Measurements from ENCODE around the gene EDA.

The EDA gene

GRCh38 chrX:69900491-69900890 is 284.6 kb downstream of the EDA start:
- Histone ChIP-seq H3K36me3 (replicated peaks in 1 of 2; ENCODE audit: control insufficient read depth in 2 of 2, insufficient read depth in 2 of 2, low read length in 2 of 2) (no peaks in the 10 kb centered on the region), H3K79me1 (ENCODE audit: low read depth, low read length) (no peaks in the 10 kb centered on the region), H3K4ac (ENCODE audit: low read length) (no peak overlapping the region), H3K4me1 (ENCODE audit: control insufficient read depth in 2 of 2, insufficient read depth in 1 of 2, low read depth in 1 of 2, low read length in 2 of 2) (no peaks in the 10 kb centered on the region), H3K18ac (ENCODE audit: low read length) (no peak overlapping the region), H2BK120ac (ENCODE audit: low read depth, low read length) (no peak overlapping the region), H2AFZ (ENCODE audit: low read length) (no peak overlapping the region), H3K9me3 (replicated peaks in 1 of 2; ENCODE audit: control insufficient read depth in 2 of 2, insufficient read depth in 1 of 2, low read depth in 1 of 2, low read length in 2 of 2) (no peaks in the 10 kb centered on the region), H3K4me3 (ENCODE audit: low read length in 2 of 2) (no peak overlapping the region), H3K27me3 (ENCODE audit: control insufficient read depth in 3 of 3, insufficient read depth in 3 of 3, low read depth in 1 of 3, low read length in 3 of 3) (no peaks in the 10 kb centered on the region), H3K23ac (ENCODE audit: low read depth, low read length, poor library complexity) (no peak overlapping the region), H2BK15ac (ENCODE audit: low read length) (no peak overlapping the region), H2BK12ac (ENCODE audit: low read length) (no peak overlapping the region), H3K4me2 (ENCODE audit: insufficient read depth, low read length, poor library complexity, severe bottlenecking) (no peak overlapping the region), H3K9ac (ENCODE audit: low read depth, low read length, poor library complexity) (no peak overlapping the region), H2AK5ac (ENCODE audit: low read depth, low read length) (no peak overlapping the region), H4K8ac (ENCODE audit: low read depth, low read length) (no peak overlapping the region), H4K91ac (ENCODE audit: low read depth, low read length, poor library complexity) (no peak overlapping the region), H3K14ac (ENCODE audit: low read length) (no peak overlapping the region), H2BK5ac (ENCODE audit: low read length) (no peak overlapping the region), H3K27ac (replicated peaks; ENCODE audit: low read length) (no peak overlapping the region)
- no peak for DNase-seq (ENCODE audit: low spot score)
- no CpG with 5 or more reads among the region's 1 CpG for WGBS, 2 donors (ENCODE audit: extremely low coverage in 2 of 2, insufficient read length in 2 of 2, insufficient replicate concordance in 1 of 2)

- H3K18ac ChIP-seq (ENCODE audit: low read length): no peak overlapping the region
- no peaks in the 10 kb centered on the region for H3K9me3 ChIP-seq (replicated peaks in 1 of 2; ENCODE audit: control insufficient read depth in 2 of 2, insufficient read depth in 1 of 2, low read depth in 1 of 2, low read length in 2 of 2)
- no peak overlapping the region for H3K9ac ChIP-seq (ENCODE audit: low read depth, low read length, poor library complexity)
- H3K4me1 ChIP-seq (ENCODE audit: control insufficient read depth in 2 of 2, insufficient read depth in 1 of 2, low read depth in 1 of 2, low read length in 2 of 2): no peaks in the 10 kb centered on the region
- no peaks in the 10 kb centered on the region for H3K36me3 ChIP-seq (replicated peaks in 1 of 2; ENCODE audit: control insufficient read depth in 2 of 2, insufficient read depth in 2 of 2, low read length in 2 of 2)
- no peak overlapping the region for H3K4me3 ChIP-seq (ENCODE audit: low read length in 2 of 2)
- H3K4me2 ChIP-seq (ENCODE audit: insufficient read depth, low read length, poor library complexity, severe bottlenecking): no peak overlapping the region
- no peak overlapping the region for H3K23ac ChIP-seq (ENCODE audit: low read depth, low read length, poor library complexity)
- H2AFZ ChIP-seq (ENCODE audit: low read length): no peak overlapping the region
- H3K27ac ChIP-seq (replicated peaks; ENCODE audit: low read length): no peak overlapping the region
- no peak overlapping the region for H2AK5ac ChIP-seq (ENCODE audit: low read depth, low read length)
- no peak overlapping the region for H3K4ac ChIP-seq (ENCODE audit: low read length)
- no peak for DNase-seq (ENCODE audit: low spot score)
- no peak overlapping the region for H2BK15ac ChIP-seq (ENCODE audit: low read length)
- no peaks in the 10 kb centered on the region for H3K27me3 ChIP-seq (ENCODE audit: control insufficient read depth in 3 of 3, insufficient read depth in 3 of 3, low read depth in 1 of 3, low read length in 3 of 3)
- no peak overlapping the region for H2BK120ac ChIP-seq (ENCODE audit: low read depth, low read length)
- H3K79me1 ChIP-seq (ENCODE audit: low read depth, low read length): no peaks in the 10 kb centered on the region
- no peak overlapping the region for H4K8ac ChIP-seq (ENCODE audit: low read depth, low read length)
- no peak overlapping the region for H2BK12ac ChIP-seq (ENCODE audit: low read length)
- no peak overlapping the region for H3K14ac ChIP-seq (ENCODE audit: low read length)
- H2BK5ac ChIP-seq (ENCODE audit: low read length): no peak overlapping the region
- H4K91ac ChIP-seq (ENCODE audit: low read depth, low read length, poor library complexity): no peak overlapping the region
- no CpG with 5 or more reads among the region's 8 CpGs for WGBS, 2 donors (ENCODE audit: extremely low coverage in 2 of 2, insufficient read length in 2 of 2, insufficient replicate concordance in 1 of 2)
Measured at GRCh38 chrX:69906447-69906846, 290.5 kb downstream of the EDA start.

GRCh38 chrX:69914781-69915180 is 298.9 kb downstream of the EDA start:
- no peaks in the 10 kb centered on the region for H3K4me1 ChIP-seq (ENCODE audit: control insufficient read depth in 2 of 2, insufficient read depth in 1 of 2, low read depth in 1 of 2, low read length in 2 of 2)
- no peak overlapping the region for H3K23ac ChIP-seq (ENCODE audit: low read depth, low read length, poor library complexity)
- no peak overlapping the region for H3K18ac ChIP-seq (ENCODE audit: low read length)
- H3K79me1 ChIP-seq (ENCODE audit: low read depth, low read length): no peaks in the 10 kb centered on the region
- no peaks in the 10 kb centered on the region for H3K9me3 ChIP-seq (replicated peaks in 1 of 2; ENCODE audit: control insufficient read depth in 2 of 2, insufficient read depth in 1 of 2, low read depth in 1 of 2, low read length in 2 of 2)
- no peak overlapping the region for H4K8ac ChIP-seq (ENCODE audit: low read depth, low read length)
- no peak for DNase-seq (ENCODE audit: low spot score)
- H3K27ac ChIP-seq (replicated peaks; ENCODE audit: low read length): no peak overlapping the region
- no peak overlapping the region for H2BK120ac ChIP-seq (ENCODE audit: low read depth, low read length)
- no peak overlapping the region for H3K4ac ChIP-seq (ENCODE audit: low read length)
- no peak overlapping the region for H2AK5ac ChIP-seq (ENCODE audit: low read depth, low read length)
- H4K91ac ChIP-seq (ENCODE audit: low read depth, low read length, poor library complexity): no peak overlapping the region
- no peak overlapping the region for H3K14ac ChIP-seq (ENCODE audit: low read length)
- H3K9ac ChIP-seq (ENCODE audit: low read depth, low read length, poor library complexity): no peak overlapping the region
- H2AFZ ChIP-seq (ENCODE audit: low read length): no peak overlapping the region
- no peak overlapping the region for H2BK12ac ChIP-seq (ENCODE audit: low read length)
- no peaks in the 10 kb centered on the region for H3K36me3 ChIP-seq (replicated peaks in 1 of 2; ENCODE audit: control insufficient read depth in 2 of 2, insufficient read depth in 2 of 2, low read length in 2 of 2)
- no peak overlapping the region for H3K4me3 ChIP-seq (ENCODE audit: low read length in 2 of 2)
- no peak overlapping the region for H2BK15ac ChIP-seq (ENCODE audit: low read length)
- H3K4me2 ChIP-seq (ENCODE audit: insufficient read depth, low read length, poor library complexity, severe bottlenecking): no peak overlapping the region
- no peaks in the 10 kb centered on the region for H3K27me3 ChIP-seq (ENCODE audit: control insufficient read depth in 3 of 3, insufficient read depth in 3 of 3, low read depth in 1 of 3, low read length in 3 of 3)
- H2BK5ac ChIP-seq (ENCODE audit: low read length): no peak overlapping the region

DNA sequence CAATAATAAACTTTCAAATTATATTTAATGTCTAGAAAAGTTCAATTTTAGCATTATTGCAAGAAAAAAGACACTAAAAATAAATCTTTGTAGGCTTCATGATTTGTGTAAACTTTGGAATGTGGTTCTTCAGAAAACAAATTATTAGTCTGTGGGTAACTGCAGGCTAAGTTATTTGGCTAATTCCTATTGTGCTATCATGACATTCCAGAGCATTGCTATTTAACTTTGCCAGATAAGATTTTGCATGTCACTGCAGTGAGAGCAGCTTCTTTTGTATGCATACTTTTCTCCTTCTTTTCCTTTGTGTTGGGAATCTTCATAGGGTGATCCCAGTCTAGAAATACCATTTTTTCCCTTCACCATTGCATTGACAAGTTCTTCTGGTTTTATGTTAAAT is 303.8 kb downstream of the EDA start:
- Histone ChIP-seq H3K27ac (replicated peaks; ENCODE audit: low read length) (no peak overlapping the region), H2BK120ac (ENCODE audit: low read depth, low read length) (no peak overlapping the region), H3K9me3 (replicated peaks in 1 of 2; ENCODE audit: control insufficient read depth in 2 of 2, insufficient read depth in 1 of 2, low read depth in 1 of 2, low read length in 2 of 2) (no peaks in the 10 kb centered on the region), H3K18ac (ENCODE audit: low read length) (no peak overlapping the region), H3K27me3 (ENCODE audit: control insufficient read depth in 3 of 3, insufficient read depth in 3 of 3, low read depth in 1 of 3, low read length in 3 of 3) (no peaks in the 10 kb centered on the region), H3K14ac (ENCODE audit: low read length) (no peak overlapping the region), H3K4me3 (ENCODE audit: low read length in 2 of 2) (no peak overlapping the region), H3K4me1 (ENCODE audit: control insufficient read depth in 2 of 2, insufficient read depth in 1 of 2, low read depth in 1 of 2, low read length in 2 of 2) (no peaks in the 10 kb centered on the region), H3K23ac (ENCODE audit: low read depth, low read length, poor library complexity) (no peak overlapping the region), H2BK12ac (ENCODE audit: low read length) (no peak overlapping the region), H4K8ac (ENCODE audit: low read depth, low read length) (no peak overlapping the region), H4K91ac (ENCODE audit: low read depth, low read length, poor library complexity) (no peak overlapping the region), H3K4me2 (ENCODE audit: insufficient read depth, low read length, poor library complexity, severe bottlenecking) (no peak overlapping the region), H2AFZ (ENCODE audit: low read length) (no peak overlapping the region), H2AK5ac (ENCODE audit: low read depth, low read length) (no peak overlapping the region), H3K4ac (ENCODE audit: low read length) (no peak overlapping the region), H2BK15ac (ENCODE audit: low read length) (no peak overlapping the region), H2BK5ac (ENCODE audit: low read length) (no peak overlapping the region), H3K36me3 (replicated peaks in 1 of 2; ENCODE audit: control insufficient read depth in 2 of 2, insufficient read depth in 2 of 2, low read length in 2 of 2) (no peaks in the 10 kb centered on the region), H3K9ac (ENCODE audit: low read depth, low read length, poor library complexity) (no peak overlapping the region), H3K79me1 (ENCODE audit: low read depth, low read length) (no peaks in the 10 kb centered on the region)
- peak; percentile 14 for DNase-seq (ENCODE audit: low spot score)

Measured in neuronal stem cell (in vitro differentiated cells).